Measurements from ENCODE around the gene TTC39C. TPM values are rescaled to one million over a fixed set of nuclear protein-coding genes. Genes with fewer than 3 reads are reported as not detected.
A peak's percentile ranks its signal among the peaks of the same experiment; 100 is the strongest.

Gene TTC39C
- polyA plus RNA-seq, 3 donors, result 4.3 to 29.5 (median 8.3) TPM

DNA sequence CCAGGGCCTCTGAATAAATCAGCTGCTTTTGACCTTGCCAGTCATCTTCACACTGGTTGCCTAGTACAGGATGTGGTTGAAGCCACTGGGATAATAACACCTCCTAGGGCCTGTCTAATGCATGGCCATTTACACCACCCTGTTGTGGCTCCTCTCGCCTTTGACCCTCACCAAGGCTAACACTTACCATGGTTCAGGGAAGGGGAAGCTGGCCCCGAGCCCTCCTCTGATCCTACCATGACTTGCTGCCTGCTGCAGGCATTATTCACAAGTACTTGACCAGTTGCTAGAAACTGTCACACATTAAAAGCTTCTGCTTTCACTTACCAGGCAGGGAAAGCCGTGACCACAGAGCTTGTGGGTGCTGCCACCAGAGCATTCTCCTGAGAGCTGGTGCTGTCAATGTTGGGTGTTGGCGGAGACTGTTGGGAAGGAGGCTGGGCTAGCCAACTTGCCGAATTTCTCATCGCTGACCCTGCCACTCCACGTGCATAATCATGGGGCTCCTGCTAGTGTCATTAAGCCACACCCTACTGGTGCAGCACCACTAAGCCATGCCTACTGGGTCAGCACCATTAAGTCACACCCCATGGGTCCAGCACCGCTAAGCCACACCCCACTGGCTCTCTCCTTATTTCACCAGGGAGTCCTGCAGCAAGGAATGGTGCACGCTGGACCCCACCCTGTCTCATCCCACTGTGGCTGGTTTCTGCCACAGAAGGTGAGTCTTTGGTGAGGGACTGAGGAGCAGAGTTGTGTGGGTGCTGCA lies 47.0 kb upstream of the TTC39C start:
- H3K9me3 Mint-ChIP-seq, result peaks cover 0 to 6% (median 0%) of the 10 kb centered on the region in 7 donors
- peak overlapping the region; percentile 51 for H3K4me2 ChIP-seq (replicated peaks; ENCODE audit: extremely low read depth, low read length, poor library complexity, severe bottlenecking)
- intact Hi-C loops (cut with micrococcal nuclease), result no loop called here

More for the DNA sequence above, 47.0 kb upstream of the TTC39C start:
- H2AFZ ChIP-seq (ENCODE audit: insufficient read depth, low read depth, low read length, poor library complexity, severe bottlenecking), result peak overlapping the region; percentile 58
- no peaks in the 10 kb centered on the region for H3K36me3 Mint-ChIP-seq
- WGBS (ENCODE audit: insufficient coverage), result 17% methylated on average over 6 of the region's 9 CpGs
- no peaks in the 10 kb centered on the region for H3K27me3 ChIP-seq (ENCODE audit: control insufficient read depth in 2 of 2, insufficient read depth in 2 of 2, low read length in 2 of 2)
- H4K20me1 ChIP-seq (ENCODE audit: insufficient read depth, low read length), result no peaks in the 10 kb centered on the region
- peak overlapping the region; percentile 54 to 65 for H3K4me3 Mint-ChIP-seq
- H3K27ac Mint-ChIP-seq, result peak overlapping the region in 6 of 7 donors; percentile 14 to 70 (median 45)
- H3K9me3 ChIP-seq (replicated peaks in 1 of 2; ENCODE audit: control insufficient read depth in 1 of 2, insufficient read depth in 1 of 2, low read length in 2 of 2), result no peaks in the 10 kb centered on the region
- no peak overlapping the region for H3K9ac ChIP-seq (ENCODE audit: insufficient read depth, low read length, poor library complexity, severe bottlenecking)
- H3K4me3 ChIP-seq (replicated peaks in 1 of 3; ENCODE audit: low read depth in 2 of 3, low read length in 3 of 3), result peak overlapping the region in 2 of 3 experiments; percentile 13 to 59
- peak overlapping the region; percentile 21 to 42 for H3K27ac ChIP-seq (ENCODE audit: low read depth in 1 of 2, low read length in 2 of 2)
- DNase-seq, result peak; percentile 49 to 60 (median 57)
- H3K4me1 ChIP-seq (ENCODE audit: control insufficient read depth in 1 of 2, insufficient read depth in 2 of 2, low read length in 2 of 2), result peaks cover 25 to 30% of the 10 kb centered on the region in 2 donors
- TF ChIP-seq CTCF (IDR thresholded peaks at IDR 0.05), result no peak
- H3K79me2 ChIP-seq (ENCODE audit: insufficient read depth, low read length), result no peaks in the 10 kb centered on the region
- no peaks in the 10 kb centered on the region for H3K36me3 ChIP-seq (replicated peaks in 1 of 2; ENCODE audit: control insufficient read depth in 1 of 2, insufficient read depth in 2 of 2, low read length in 2 of 2)
- no peaks in the 10 kb centered on the region for H3K27me3 Mint-ChIP-seq (ENCODE audit: low read depth in 3 of 3)
- peaks cover 41% of the 10 kb centered on the region for H3K4me1 Mint-ChIP-seq

Data from CD14-positive monocyte (primary cell).